ENCODE measurements around the gene SCN4A.

DNA sequence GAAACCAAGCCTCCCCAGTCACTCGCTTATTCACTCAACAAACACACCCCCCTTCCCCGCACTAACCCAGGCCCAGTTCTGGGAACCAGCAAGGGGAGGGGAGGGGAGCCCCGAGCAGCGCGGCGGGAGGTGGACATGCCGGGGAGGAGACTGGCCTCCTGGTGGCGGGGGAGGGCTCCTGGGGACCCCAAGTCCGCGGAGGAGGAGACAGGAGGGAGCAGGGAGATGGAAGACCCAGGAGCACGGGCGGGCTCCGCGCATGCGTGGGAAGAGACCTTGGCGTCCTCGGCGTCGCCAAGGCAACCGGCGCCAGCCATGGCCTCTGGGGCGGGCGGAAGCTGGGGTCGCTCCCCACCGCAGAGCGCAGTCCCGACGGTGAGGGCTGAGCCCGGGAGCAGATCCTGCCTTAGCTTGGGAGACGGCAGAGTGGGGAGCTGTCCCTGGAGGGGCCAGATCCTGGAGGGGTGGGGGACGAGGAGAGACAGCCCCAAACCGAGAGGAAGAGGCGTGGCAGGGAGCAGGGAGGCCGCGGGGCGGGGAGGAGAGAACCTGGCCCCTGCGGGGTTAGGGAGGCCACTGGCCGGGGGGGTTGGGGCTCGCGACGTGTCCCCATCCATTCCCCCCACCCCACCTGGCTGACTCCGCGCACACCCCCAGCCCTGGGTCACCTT is 25.5 kb upstream of the SCN4A start, which contains the start of gene PRR29:
- TF ChIP-seq ZNF274 (IDR thresholded peaks at IDR 0.05; ENCODE audit: low read depth, low read length), result no peak
- no peak for TF ChIP-seq YY1 (IDR thresholded peaks at IDR 0.05; ENCODE audit: insufficient read depth, insufficient read length)
